HG03558 (cell line): Measurements from ENCODE around the gene UNC119.

Experiments
- ATAC-seq: cut with Tn5 transposase; IDR thresholded peaks from one replicate; pipeline ENCODE4 v1.9.1; 2021; ENCODE audit warnings: moderate number of reproducible peaks; ENCODE audit not compliant: unreplicated experiment; ENCODE audit errors: extremely low read depth

UNC119 gene

GRCh38 chr17:28573521-28573920 lies 21.1 kb upstream of the UNC119 start:
- ATAC-seq = no peak

GRCh38 chr17:28573040-28573380 lies 20.6 kb upstream of the UNC119 start:
- ATAC-seq = no peak

- no peak for ATAC-seq
These were observed 20.0 kb upstream of the UNC119 start for GRCh38 chr17:28572259-28573039.

- ATAC-seq = peak; percentile 53
These were observed 19.1 kb upstream of the UNC119 start, which contains the start of gene PIGS for GRCh38 chr17:28571361-28572122. Gene PIGS (minus strand): TSS chr17:28571524. CDS start chr17:28571496, 28 bp downstream.

GRCh38 chr17:28570716-28571360 lies 18.4 kb upstream of the UNC119 start:
- ATAC-seq = no peak

- no peak for ATAC-seq
These were observed 17.0 kb upstream of the UNC119 start for GRCh38 chr17:28569446-28569845.

- no peak for ATAC-seq
These were observed 15.2 kb upstream of the UNC119 start for GRCh38 chr17:28567604-28568003.

GRCh38 chr17:28563475-28563874 lies 11.1 kb upstream of the UNC119 start:
- no peak for ATAC-seq

GRCh38 chr17:28555022-28555421 lies 2.6 kb upstream of the UNC119 start:
- no peak for ATAC-seq

GRCh38 chr17:28554565-28554964 lies 2.1 kb upstream of the UNC119 start:
- no peak for ATAC-seq

GRCh38 chr17:28553000-28553505 lies 629 bp upstream of the UNC119 start:
- no peak for ATAC-seq

- no peak for ATAC-seq
These were observed 826 bp downstream of the UNC119 start for GRCh38 chr17:28551421-28552175.

- no peak for ATAC-seq
These were observed 1.6 kb downstream of the UNC119 start for GRCh38 chr17:28550858-28551257.

GRCh38 chr17:28549236-28550132 lies 2.9 kb downstream of the UNC119 start:
- no peak for ATAC-seq

- no peak for ATAC-seq
These were observed 3.9 kb downstream of the UNC119 start for GRCh38 chr17:28548417-28549130.

GRCh38 chr17:28547623-28548416 lies 4.6 kb downstream of the UNC119 start:
- ATAC-seq = no peak

- no peak for ATAC-seq
These were observed 5.3 kb downstream of the UNC119 start for GRCh38 chr17:28547096-28547622.
